HFFc6 (cell line): Measurements from ENCODE around the gene FAM120A. TPM values are rescaled to one million over a fixed set of nuclear protein-coding genes. Genes with fewer than 3 reads are reported as not detected.

Source experiments
- DNase-seq: peaks from one replicate; pipeline ENCODE4 v3.0.0-alpha.2; 2018
- H3K27ac Mint-ChIP-seq: 2 replicates; pipeline ENCODE4 v1.8.0; 2020; ENCODE audit warnings: mild to moderate bottlenecking, mixed read lengths
- H3K27me3 Mint-ChIP-seq: 2 replicates; pipeline ENCODE4 v1.8.0; 2021; ENCODE audit warnings: mild to moderate bottlenecking, moderate library complexity, mixed read lengths; ENCODE audit not compliant: insufficient read depth
- H3K36me3 Mint-ChIP-seq: 2 replicates; pipeline ENCODE4 v1.8.0; 2021; ENCODE audit warnings: low read depth, mixed read lengths
- H3K4me1 Mint-ChIP-seq: 2 replicates; pipeline ENCODE4 v1.8.0; 2020; ENCODE audit warnings: low read depth, mixed read lengths
- H3K4me3 Mint-ChIP-seq: 2 replicates; pipeline ENCODE4 v1.8.0; 2020; ENCODE audit warnings: mild to moderate bottlenecking, moderate library complexity, mixed read lengths
- H3K9me3 Mint-ChIP-seq: 2 replicates; pipeline ENCODE4 v1.8.0; 2020; ENCODE audit warnings: mild to moderate bottlenecking, mixed read lengths
- CTCF ChIP-seq: fragments of 200-600 bp; sonication (generic); IDR thresholded peaks from 2 replicates; pipeline ENCODE4 v1.5.0; 2021; ENCODE audit warnings: antibody characterized with exemption, mild to moderate bottlenecking
- total RNA-seq, 6 experiments: library from RNA; stranded (reverse); fragmentation: NEBNext Ultra II Directional; extraction: Animal tissue kit (Norgen Biotek cat#: 25700); gene quantifications; 2 replicates in 1 of 6; 3 replicates in 5 of 6; pipeline ENCODE4 v1.2.3, GENCODE V29; 2021

Gene FAM120A
- total RNA-seq, 6 experiments from 2014 or later: 139 to 161 (median 155) TPM

- Mint-ChIP-seq H3K27ac (no peak overlapping the region), H3K4me3 (no peak overlapping the region), H3K27me3 (no peaks in the 10 kb centered on the region; the same call in 1 of the 2 replicates), H3K4me1 (peaks cover 27% of the 10 kb centered on the region), H3K36me3 (peaks cover 35% of the 10 kb centered on the region), H3K9me3 (no peaks in the 10 kb centered on the region)
- TF ChIP-seq CTCF: no peak
- no peak for DNase-seq
These were observed 36.8 kb downstream of the FAM120A start for GRCh38 chr9:93488244-93488643.

- Mint-ChIP-seq H3K4me1 (peaks cover 22% of the 10 kb centered on the region), H3K27ac (no peak overlapping the region), H3K36me3 (peaks cover 40% of the 10 kb centered on the region), H3K27me3 (no peaks in the 10 kb centered on the region; the same call in 1 of the 2 replicates), H3K4me3 (no peak overlapping the region), H3K9me3 (no peaks in the 10 kb centered on the region)
- no peak for TF ChIP-seq CTCF
- no peak for DNase-seq
These were observed 40.2 kb downstream of the FAM120A start for GRCh38 chr9:93491593-93492232.

- Mint-ChIP-seq H3K36me3 (peaks cover 45% of the 10 kb centered on the region), H3K27me3 (no peaks in the 10 kb centered on the region; the same call in 1 of the 2 replicates), H3K4me1 (peaks cover 19% of the 10 kb centered on the region), H3K9me3 (no peaks in the 10 kb centered on the region), H3K27ac (no peak overlapping the region), H3K4me3 (no peak overlapping the region)
- no peak for DNase-seq
- TF ChIP-seq CTCF: no peak
These were observed 40.8 kb downstream of the FAM120A start for GRCh38 chr9:93492327-93492726.

GRCh38 chr9:93493949-93494348 lies 42.5 kb downstream of the FAM120A start:
- H3K27ac Mint-ChIP-seq: no peak overlapping the region
- no peak for DNase-seq
- no peak for TF ChIP-seq CTCF
- peaks cover 19% of the 10 kb centered on the region for H3K4me1 Mint-ChIP-seq
- no peaks in the 10 kb centered on the region; the same call in 1 of the 2 replicates for H3K27me3 Mint-ChIP-seq
- H3K4me3 Mint-ChIP-seq: no peak overlapping the region
- H3K9me3 Mint-ChIP-seq: no peaks in the 10 kb centered on the region
- peaks cover 37% of the 10 kb centered on the region for H3K36me3 Mint-ChIP-seq

- no peak for DNase-seq
- Mint-ChIP-seq H3K4me3 (no peak overlapping the region), H3K4me1 (peaks cover 26% of the 10 kb centered on the region), H3K27ac (no peak overlapping the region), H3K36me3 (peaks cover 51% of the 10 kb centered on the region), H3K9me3 (no peaks in the 10 kb centered on the region), H3K27me3 (no peaks in the 10 kb centered on the region; the same call in 1 of the 2 replicates)
- no peak for TF ChIP-seq CTCF
These were observed 44.8 kb downstream of the FAM120A start for GRCh38 chr9:93496285-93496684.
